Measurements from ENCODE around the gene ALPK3. TPM values are rescaled to one million over a fixed set of nuclear protein-coding genes. Genes with fewer than 3 reads are reported as not detected.
A peak's percentile ranks its signal among the peaks of the same experiment; 100 is the strongest.
"Not testable (repeated sequence)": the region's sequence is repeated elsewhere in the genome, so short reads cannot be mapped to it uniquely, and the experiment has no call there.

ALPK3 gene
- polyA plus RNA-seq, 3 donors from 2014 or later = not detected

DNA sequence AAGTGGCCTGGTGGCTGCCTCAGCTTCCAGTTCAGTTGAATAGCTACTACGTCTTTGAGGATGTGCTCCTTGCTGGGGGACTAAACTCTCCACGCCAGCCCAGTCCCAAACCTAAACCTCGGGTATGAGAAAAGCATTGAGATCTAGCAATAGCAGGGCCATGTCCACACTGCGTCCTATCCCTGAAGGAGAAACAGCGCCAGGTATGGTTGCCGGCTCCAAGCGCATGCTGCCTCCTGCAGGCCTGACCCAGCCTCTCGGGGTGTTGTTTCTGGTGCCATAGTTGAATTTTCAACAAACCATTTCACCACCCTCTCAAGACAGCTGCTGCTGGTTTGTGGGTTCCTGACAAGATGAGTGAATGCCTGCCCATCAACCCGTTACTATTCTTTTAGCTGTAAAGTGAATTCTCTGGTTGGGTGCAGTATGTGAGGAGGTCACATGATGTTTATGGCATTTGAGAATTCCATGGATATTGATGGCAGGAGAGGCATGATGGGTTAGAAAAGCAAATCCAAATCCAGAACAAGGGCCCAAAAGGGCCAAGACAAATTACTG is 54.4 kb downstream of the ALPK3 start:
- no peak for DNase-seq
- H3K4me1 Mint-ChIP-seq = no peaks in the 10 kb centered on the region

DNA sequence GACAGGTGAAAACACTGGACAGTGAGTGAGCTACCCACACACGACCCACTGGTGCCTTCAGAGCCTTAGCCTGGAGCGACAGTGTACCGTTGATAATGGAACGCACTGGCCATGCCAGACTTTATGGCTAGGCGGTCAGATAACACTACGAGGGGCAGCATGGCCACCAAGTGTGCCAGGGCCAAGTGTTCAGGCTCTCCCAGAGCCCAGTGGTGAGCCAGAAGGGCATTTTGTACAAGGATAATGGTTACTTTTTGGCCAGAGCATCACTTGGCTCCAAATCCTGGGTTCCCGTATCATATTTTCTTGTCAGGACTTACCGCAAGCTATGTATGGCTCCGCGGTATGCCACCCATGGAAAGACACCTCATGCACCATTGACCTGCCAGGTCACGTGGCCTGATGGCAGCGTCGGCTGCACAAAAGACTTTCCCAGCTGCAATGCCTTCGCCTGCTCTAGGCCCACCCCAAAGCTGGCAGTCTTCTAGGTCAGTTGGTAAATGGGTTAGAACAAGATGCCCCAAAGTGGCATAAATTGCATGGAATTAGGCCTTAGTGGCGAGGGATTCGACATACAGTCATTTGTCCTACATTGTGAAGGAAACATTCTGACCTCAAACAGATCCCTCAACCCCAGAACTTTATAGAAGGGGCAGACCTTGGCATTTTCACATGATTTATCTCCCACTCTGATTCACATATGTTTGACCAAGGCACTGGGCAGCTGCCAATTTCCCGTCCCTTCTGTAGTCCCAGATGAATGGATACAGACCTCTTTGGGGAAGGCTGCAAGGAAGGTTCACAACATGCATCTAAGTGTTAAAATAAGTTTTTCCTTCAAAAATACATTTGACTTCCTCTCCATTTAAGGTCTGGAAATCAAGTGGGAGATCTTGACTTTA is 55.1 kb downstream of the ALPK3 start:
- Mint-ChIP-seq H3K9me3 (no peaks in the 10 kb centered on the region), H3K27me3 (ENCODE audit: low read depth in 3 of 3) (peaks cover 0 to 3% (median 0%) of the 10 kb centered on the region in 3 donors), H3K27ac (no peak overlapping the region)

More for the DNA sequence above, 54.4 kb downstream of the ALPK3 start:
- Mint-ChIP-seq H3K9me3 (no peaks in the 10 kb centered on the region), H3K36me3 (no peaks in the 10 kb centered on the region), H3K4me3 (no peak overlapping the region), H3K27ac (no peak overlapping the region), H3K27me3 (ENCODE audit: low read depth in 3 of 3) (peaks cover 0 to 3% (median 0%) of the 10 kb centered on the region in 3 donors)

DNA sequence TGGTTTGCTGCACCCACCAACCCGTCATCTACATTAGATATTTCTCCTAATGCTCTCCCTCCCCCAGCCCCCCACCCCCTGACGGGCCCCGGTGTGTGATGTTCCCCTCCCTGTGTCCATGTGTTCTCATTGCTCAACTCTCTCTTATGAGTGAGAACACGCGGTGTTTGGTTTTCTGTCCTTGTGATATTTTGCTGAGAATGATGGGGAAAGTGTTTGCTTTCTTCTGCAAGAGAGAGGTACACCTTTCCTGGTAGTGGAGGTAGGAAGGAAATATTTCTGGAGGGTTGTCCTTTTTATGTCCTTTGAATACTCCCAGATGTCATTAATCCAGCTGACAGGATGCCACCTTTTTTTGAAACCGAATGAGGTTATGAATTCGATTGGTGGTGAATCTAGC is 56.8 kb downstream of the ALPK3 start:
- no peak overlapping the region for H3K27ac Mint-ChIP-seq
- H3K4me3 Mint-ChIP-seq = peak overlapping the region in 1 of 5 donors; percentile 5
- no peaks in the 10 kb centered on the region for H3K36me3 Mint-ChIP-seq
- H3K9me3 Mint-ChIP-seq = no peaks in the 10 kb centered on the region
- H3K27me3 Mint-ChIP-seq (ENCODE audit: low read depth in 3 of 3) = peaks cover 0 to 3% (median 0%) of the 10 kb centered on the region in 3 donors
- no peaks in the 10 kb centered on the region for H3K4me1 Mint-ChIP-seq
- DNase-seq = no peak

More for the DNA sequence above, 55.1 kb downstream of the ALPK3 start:
- Mint-ChIP-seq H3K4me3 (no peak overlapping the region), H3K4me1 (no peaks in the 10 kb centered on the region), H3K36me3 (no peaks in the 10 kb centered on the region)
- DNase-seq = no peak

DNA sequence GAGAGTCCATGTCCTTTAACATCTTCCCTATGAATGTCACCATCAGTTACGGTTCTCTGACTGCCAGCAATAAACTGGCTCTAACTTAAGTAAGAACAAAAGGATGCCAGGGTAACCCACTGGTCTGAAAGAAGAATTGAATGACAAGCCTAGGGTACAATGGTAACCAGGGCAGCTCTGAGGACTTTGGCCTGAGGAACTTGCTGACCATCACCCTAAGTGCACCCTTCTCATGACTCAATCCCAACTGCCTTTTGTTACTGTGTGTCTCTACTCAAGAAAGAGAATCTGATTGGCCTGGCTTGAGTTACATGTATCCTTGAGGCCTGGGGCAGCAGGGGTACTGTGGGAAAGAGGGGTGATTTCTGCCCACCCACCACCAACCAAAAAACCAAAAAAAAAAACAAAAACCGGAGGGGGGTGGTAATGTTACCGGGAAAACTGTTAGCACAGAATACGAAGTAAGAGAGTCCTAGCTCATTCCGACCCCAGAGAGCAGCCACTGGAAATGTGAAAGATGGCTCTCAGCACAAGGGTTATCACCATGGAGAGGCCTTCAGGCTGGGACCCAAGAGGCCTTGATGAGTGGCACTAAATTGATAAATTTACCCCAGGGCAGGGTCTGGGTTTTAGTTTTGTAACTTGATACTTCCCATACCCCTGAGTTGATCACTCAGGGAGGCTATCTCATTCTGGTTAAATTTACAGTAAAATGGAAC is 58.0 kb downstream of the ALPK3 start:
- Mint-ChIP-seq H3K27me3 (ENCODE audit: low read depth in 3 of 3) (peaks cover 0 to 3% (median 0%) of the 10 kb centered on the region in 3 donors), H3K4me3 (no peak overlapping the region), H3K27ac (no peak overlapping the region), H3K9me3 (no peaks in the 10 kb centered on the region), H3K4me1 (no peaks in the 10 kb centered on the region), H3K36me3 (no peaks in the 10 kb centered on the region)
- no peak for DNase-seq

DNA sequence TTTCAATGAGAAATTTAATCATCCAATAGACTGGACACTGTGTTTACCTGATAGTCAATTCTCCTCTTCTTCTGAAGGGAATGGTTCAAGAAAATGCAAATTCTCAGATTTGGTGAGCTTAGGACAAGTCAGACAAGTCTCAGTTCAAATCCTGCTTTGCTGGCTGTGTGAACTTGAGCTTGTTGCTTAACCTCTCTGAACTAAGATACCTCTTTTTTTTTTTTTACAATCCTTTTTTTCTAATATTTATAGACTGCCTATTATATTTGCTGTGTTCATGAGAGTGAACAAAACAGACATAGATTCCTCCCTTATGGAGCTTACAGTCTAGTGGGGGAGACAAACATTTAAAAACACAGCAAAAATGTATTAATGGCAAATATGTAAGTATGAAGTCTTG is 59.1 kb downstream of the ALPK3 start:
- H3K27ac Mint-ChIP-seq = no peak overlapping the region
- no peaks in the 10 kb centered on the region for H3K9me3 Mint-ChIP-seq
- H3K27me3 Mint-ChIP-seq (ENCODE audit: low read depth in 3 of 3) = peaks cover 0 to 3% (median 0%) of the 10 kb centered on the region in 3 donors
- no peaks in the 10 kb centered on the region for H3K4me1 Mint-ChIP-seq
- H3K36me3 Mint-ChIP-seq = no peaks in the 10 kb centered on the region
- no peak for DNase-seq
- H3K4me3 Mint-ChIP-seq = no peak overlapping the region

DNA sequence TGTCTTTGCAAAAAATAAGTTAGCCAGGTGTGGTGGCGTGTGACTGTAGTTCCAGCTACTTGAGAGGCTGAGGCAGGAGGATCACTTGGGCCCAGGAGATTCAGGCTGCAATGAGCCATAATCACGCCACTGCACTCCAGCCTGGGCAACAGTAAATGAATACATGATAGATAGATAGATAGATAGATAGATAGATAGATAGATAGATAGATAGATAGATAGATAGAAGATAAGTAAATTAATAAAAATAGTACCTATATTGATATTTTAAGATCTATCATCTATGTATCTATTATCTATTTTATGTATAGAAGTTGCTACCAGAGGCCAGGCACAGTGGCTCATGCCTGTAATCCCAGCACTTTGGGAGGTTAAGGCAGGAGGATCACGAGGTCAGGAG is 60.5 kb downstream of the ALPK3 start:
- not testable (repeated sequence) for DNase-seq; H3K27ac Mint-ChIP-seq; H3K36me3 Mint-ChIP-seq; H3K4me1 Mint-ChIP-seq; H3K27me3 Mint-ChIP-seq (ENCODE audit: low read depth in 3 of 3); H3K4me3 Mint-ChIP-seq; H3K9me3 Mint-ChIP-seq

DNA sequence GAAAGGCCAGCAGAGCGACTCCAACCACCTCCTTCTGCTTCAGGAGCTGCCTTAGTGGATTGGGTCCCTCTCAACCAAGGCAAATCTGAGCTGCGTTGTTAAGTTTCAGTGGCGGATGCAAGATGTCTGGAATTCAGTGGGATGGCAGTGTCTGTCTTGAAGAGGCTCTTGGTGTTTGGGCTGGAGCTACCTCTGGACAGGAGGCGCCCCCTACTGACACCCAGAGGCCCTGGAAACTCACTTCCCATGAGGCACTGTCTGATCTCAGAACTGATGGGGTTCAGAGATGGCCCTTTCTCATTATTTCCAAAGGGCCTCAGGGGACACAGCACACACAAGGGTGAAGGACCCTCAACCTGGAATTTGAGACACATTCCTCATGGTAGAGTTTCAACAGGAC is 61.3 kb downstream of the ALPK3 start:
- Mint-ChIP-seq H3K4me3 (no peak overlapping the region), H3K4me1 (no peaks in the 10 kb centered on the region)

DNA sequence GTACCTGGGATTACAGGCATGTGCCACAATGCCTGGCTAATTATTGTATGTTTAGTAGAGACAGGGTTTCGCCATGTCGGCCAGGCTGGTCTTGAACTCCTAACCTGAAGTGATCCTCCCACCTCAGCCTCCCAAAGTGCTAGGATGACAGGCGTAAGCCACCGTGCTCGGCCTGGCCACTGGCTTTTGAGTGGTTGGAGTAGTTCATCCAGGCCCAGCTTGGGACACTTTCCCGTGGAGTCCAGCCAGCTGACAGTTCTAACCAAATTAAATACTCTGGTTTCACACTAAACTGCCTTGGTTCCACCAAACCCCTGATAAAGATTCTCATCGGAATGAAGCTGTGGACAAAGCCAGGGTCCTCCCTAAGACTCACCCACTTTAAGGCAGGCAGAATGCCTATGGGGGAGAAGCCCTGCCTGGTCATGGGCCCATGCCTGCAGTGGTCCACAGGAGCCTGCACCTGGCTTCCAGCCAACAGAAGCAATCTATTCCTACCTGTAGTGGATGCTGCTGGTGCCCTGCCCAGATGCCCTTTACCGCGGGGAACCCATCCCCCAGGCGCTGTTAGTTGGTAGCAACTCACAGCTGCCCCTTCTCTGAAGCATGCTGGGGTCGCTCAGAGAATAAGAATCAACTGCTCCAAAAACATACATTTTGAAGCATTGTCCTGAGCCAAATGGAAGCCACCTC is 62.1 kb downstream of the ALPK3 start:
- no peaks in the 10 kb centered on the region for H3K9me3 Mint-ChIP-seq
- peaks cover 0 to 4% (median 3%) of the 10 kb centered on the region in 3 donors for H3K27me3 Mint-ChIP-seq (ENCODE audit: low read depth in 3 of 3)
- no peak for DNase-seq
- H3K4me1 Mint-ChIP-seq = no peaks in the 10 kb centered on the region
- no peak overlapping the region for H3K4me3 Mint-ChIP-seq
- no peak overlapping the region for H3K27ac Mint-ChIP-seq
- H3K36me3 Mint-ChIP-seq = no peaks in the 10 kb centered on the region

More for the DNA sequence above, 61.3 kb downstream of the ALPK3 start:
- no peaks in the 10 kb centered on the region for H3K36me3 Mint-ChIP-seq
- no peak overlapping the region for H3K27ac Mint-ChIP-seq
- peaks cover 0 to 4% (median 3%) of the 10 kb centered on the region in 3 donors for H3K27me3 Mint-ChIP-seq (ENCODE audit: low read depth in 3 of 3)
- no peaks in the 10 kb centered on the region for H3K9me3 Mint-ChIP-seq
- DNase-seq = peak; percentile 32 to 55 (median 43)

DNA sequence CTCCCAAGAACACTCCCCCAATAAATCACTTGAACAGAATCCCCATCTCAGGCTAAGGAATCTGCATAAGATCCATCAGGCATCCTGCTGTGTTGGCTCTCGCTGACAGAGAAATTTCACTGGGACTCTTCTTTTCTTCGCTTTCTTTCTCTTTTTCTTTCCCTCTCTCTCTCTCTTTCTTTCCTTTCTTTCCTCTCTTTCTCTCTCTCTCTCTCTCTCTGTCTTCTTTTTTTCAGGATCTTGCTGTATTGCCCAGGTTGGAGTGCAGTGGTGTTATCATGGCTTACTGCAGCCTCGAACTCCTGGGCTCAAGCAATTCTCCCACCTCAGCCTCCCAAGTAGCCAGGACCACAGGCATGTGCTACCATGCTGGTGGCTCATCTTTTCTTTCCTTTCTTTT is 62.9 kb downstream of the ALPK3 start:
- H3K36me3 Mint-ChIP-seq = no peaks in the 10 kb centered on the region
- no peak for DNase-seq
- no peak overlapping the region for H3K4me3 Mint-ChIP-seq
- H3K27ac Mint-ChIP-seq = no peak overlapping the region
- H3K9me3 Mint-ChIP-seq = no peaks in the 10 kb centered on the region
- H3K27me3 Mint-ChIP-seq (ENCODE audit: low read depth in 3 of 3) = peaks cover 0 to 4% (median 3%) of the 10 kb centered on the region in 3 donors
- H3K4me1 Mint-ChIP-seq = no peaks in the 10 kb centered on the region

DNA sequence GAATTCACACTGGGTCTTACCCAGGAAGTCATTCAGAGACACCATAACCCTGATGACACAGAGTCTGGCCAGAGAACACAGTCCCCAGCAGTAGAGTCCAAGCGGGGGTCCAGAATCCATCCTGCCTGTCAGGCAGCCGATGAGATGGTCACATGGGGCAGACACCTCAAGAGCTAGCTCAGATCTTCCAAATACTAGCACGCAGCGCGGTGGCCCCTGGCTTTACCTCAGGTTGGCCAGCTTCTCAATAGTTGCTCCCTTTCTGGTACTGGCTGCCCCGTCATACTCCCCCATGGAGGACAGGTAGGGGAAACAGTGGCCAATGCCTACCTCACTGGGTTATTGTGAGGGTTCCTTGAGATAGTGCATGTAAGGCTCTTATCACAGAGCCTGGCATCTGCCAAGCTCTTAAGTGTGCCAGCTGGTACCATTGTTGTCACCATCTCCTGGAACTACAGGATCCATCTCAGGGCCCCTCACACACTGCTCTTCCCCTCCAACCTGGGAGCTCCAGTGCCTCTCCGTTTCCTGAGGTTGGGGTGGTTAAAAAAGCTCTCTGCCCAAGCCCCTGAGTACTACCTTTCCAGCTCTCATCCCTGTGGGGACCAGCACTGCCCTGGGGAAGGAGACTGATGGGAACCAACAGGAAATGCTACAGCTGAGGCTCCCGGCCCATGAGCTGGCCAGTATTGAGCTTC is 63.8 kb downstream of the ALPK3 start:
- H3K27ac Mint-ChIP-seq = no peak overlapping the region
- no peaks in the 10 kb centered on the region for H3K36me3 Mint-ChIP-seq
- no peak overlapping the region for H3K4me3 Mint-ChIP-seq
- no peaks in the 10 kb centered on the region for H3K4me1 Mint-ChIP-seq
- H3K27me3 Mint-ChIP-seq (ENCODE audit: low read depth in 3 of 3) = peaks cover 0 to 4% (median 0%) of the 10 kb centered on the region in 3 donors
- H3K9me3 Mint-ChIP-seq = no peaks in the 10 kb centered on the region
- no peak for DNase-seq

DNA sequence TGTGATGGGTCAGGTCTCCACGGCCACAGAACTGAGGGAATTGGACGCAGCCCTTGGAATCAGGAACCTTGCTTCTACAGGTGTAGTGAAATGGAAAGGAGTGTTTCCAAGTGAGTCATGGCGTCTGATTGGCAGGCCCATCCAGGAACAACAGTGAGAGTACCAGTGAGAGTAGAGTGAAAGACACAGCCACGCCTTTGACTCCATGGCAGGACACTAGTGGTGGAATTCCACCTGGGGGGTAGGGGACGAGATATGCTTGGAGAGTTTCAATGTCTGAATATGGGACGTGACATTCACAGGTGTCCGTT is 64.3 kb downstream of the ALPK3 start:
- no peak for DNase-seq
- Mint-ChIP-seq H3K36me3 (no peaks in the 10 kb centered on the region), H3K9me3 (no peaks in the 10 kb centered on the region), H3K4me3 (no peak overlapping the region), H3K27ac (no peak overlapping the region), H3K27me3 (ENCODE audit: low read depth in 3 of 3) (peaks cover 0 to 4% (median 0%) of the 10 kb centered on the region in 3 donors), H3K4me1 (no peaks in the 10 kb centered on the region)

DNA sequence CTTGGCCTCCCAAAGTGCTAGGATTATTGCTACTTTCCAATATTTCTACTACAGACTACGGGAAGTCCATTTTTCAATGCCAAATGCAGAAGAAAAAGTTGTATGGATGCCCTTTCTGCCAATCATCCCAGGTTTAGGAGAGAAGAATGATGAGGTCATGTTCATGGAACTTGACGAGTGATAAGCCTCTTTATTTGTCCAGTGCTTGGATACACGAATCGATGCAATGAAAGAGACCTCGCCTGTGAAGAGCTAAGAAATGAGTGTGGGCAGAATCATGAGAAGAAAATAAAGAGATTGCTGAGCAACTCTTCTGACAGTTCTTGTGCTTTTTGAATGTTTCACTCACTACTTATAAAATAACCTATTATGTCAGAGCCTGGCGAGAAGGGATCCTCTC is 66.3 kb downstream of the ALPK3 start:
- Mint-ChIP-seq H3K4me3 (no peak overlapping the region), H3K27me3 (ENCODE audit: low read depth in 3 of 3) (peaks cover 0 to 4% (median 0%) of the 10 kb centered on the region in 3 donors), H3K9me3 (no peaks in the 10 kb centered on the region), H3K36me3 (no peaks in the 10 kb centered on the region), H3K27ac (no peak overlapping the region), H3K4me1 (no peaks in the 10 kb centered on the region)
- no peak for DNase-seq

All from immature natural killer cell (primary cell).